GM12874 (cell line): ENCODE data around the gene RTN3.
A peak's percentile ranks its signal among the peaks of the same experiment; 100 is the strongest.

Experiments
- CTCF ChIP-seq: IDR thresholded peaks from 2 replicates; pipeline ENCODE4 v1.5.1; 2011; ENCODE audit warnings: low read depth, mild to moderate bottlenecking, control low read depth, low read length, moderate library complexity; ENCODE audit not compliant: insufficient read depth

Gene RTN3

GRCh38 chr11:63729326-63729725, 48.0 kb downstream of the RTN3 start:
- TF ChIP-seq CTCF, result no peak

GRCh38 chr11:63736864-63737263, 55.6 kb downstream of the RTN3 start:
- no peak for TF ChIP-seq CTCF

- TF ChIP-seq CTCF, result no peak
Measured at GRCh38 chr11:63737718-63738117, 56.4 kb downstream of the RTN3 start.

- TF ChIP-seq CTCF, result peak; percentile 68
Measured at GRCh38 chr11:63738720-63739360, 57.5 kb downstream of the RTN3 start.

- TF ChIP-seq CTCF, result no peak
Measured at GRCh38 chr11:63745304-63746170, 64.2 kb downstream of the RTN3 start.

- TF ChIP-seq CTCF, result no peak
Measured at GRCh38 chr11:63747011-63747410, 65.7 kb downstream of the RTN3 start.

GRCh38 chr11:63749624-63750023, 68.3 kb downstream of the RTN3 start:
- no peak for TF ChIP-seq CTCF
